Lung (tissue), 12 donors: ENCODE measurements around the gene CNPY3. TPM values are rescaled to one million over a fixed set of nuclear protein-coding genes. Genes with fewer than 3 reads are reported as not detected.

Experiments used
- ATAC-seq: fragments of 200-7000 bp; cut with Tn5 transposase; one replicate; pipeline ENCODE4 v1.9.1; 2020; ENCODE audit warnings: moderate number of reproducible peaks; ENCODE audit not compliant: insufficient read depth, low FRiP score
- DNase-seq, 3 donors: peaks; one replicate each; pipeline ENCODE4 v3.0.0-alpha.2; 2013 to 2017
- H3K27ac ChIP-seq, 2 donors: one replicate each; pipeline ENCODE4 v1.5.1; 2013; ENCODE audit warnings: mild to moderate bottlenecking in 2 of 2, moderate library complexity in 2 of 2, control low read depth in 1 of 2, inconsistent platforms in 1 of 2, low read depth in 1 of 2, low read length in 1 of 2
- H3K27me3 ChIP-seq, 3 donors: one replicate each; pipeline ENCODE4 v1.5.1; 2013; ENCODE audit warnings: low read length in 2 of 3; ENCODE audit not compliant: control insufficient read depth in 3 of 3, insufficient read depth in 3 of 3
- H3K36me3 ChIP-seq, 4 donors: one replicate each; pipeline ENCODE4 v1.5.1; 2013; ENCODE audit warnings: low read length in 4 of 4, mild to moderate bottlenecking in 1 of 4, moderate library complexity in 1 of 4; ENCODE audit not compliant: control insufficient read depth in 4 of 4, insufficient read depth in 4 of 4
- H3K4me1 ChIP-seq, 5 donors: one replicate each; pipeline ENCODE4 v1.5.1; 2013; ENCODE audit warnings: low read length in 5 of 5, mild to moderate bottlenecking in 2 of 5, moderate library complexity in 1 of 5; ENCODE audit not compliant: control insufficient read depth in 5 of 5, insufficient read depth in 5 of 5
- H3K4me3 ChIP-seq: one replicate; pipeline ENCODE4 v1.5.1; 2013; ENCODE audit warnings: mild to moderate bottlenecking, control low read depth, moderate library complexity
- H3K9ac ChIP-seq, 2 donors: one replicate each; pipeline ENCODE4 v1.5.1; 2013; ENCODE audit warnings: low read length in 2 of 2, control low read depth in 1 of 2; ENCODE audit not compliant: insufficient read depth in 1 of 2
- H3K9me3 ChIP-seq, 4 donors: one replicate each; pipeline ENCODE4 v1.5.1; 2013; ENCODE audit warnings: low read length in 3 of 4, mild to moderate bottlenecking in 1 of 4, moderate library complexity in 1 of 4; ENCODE audit not compliant: control insufficient read depth in 4 of 4, insufficient read depth in 3 of 4
- CTCF ChIP-seq: IDR thresholded peaks from 2 replicates; pipeline ENCODE4 v1.5.1; 2012; ENCODE audit warnings: mild to moderate bottlenecking; ENCODE audit errors: control extremely low read depth, extremely low read depth
- WGBS, 2 donors: extraction: QIAGEN DNeasy Blood & Tissue Kit; methylation state at CpG; one replicate each; pipeline ENCODE4 v1.1.7; 2013; 5-methylcytosine and 5-hydroxymethylcytosine counted together
- polyA plus RNA-seq, 2 donors: library from polyadenylated mRNA; stranded (reverse); fragments of 200-250 nt; gene quantifications; one replicate each; pipeline ENCODE4 v1.2.1, GENCODE V29; 2013
- total RNA-seq, 2 donors: library from RNA; depleted of rRNA in 1 of 2; stranded (reverse); fragments of >200 nt in 1 of 2; gene quantifications; one replicate each; pipeline ENCODE4 v1.2.1, GENCODE V29; 2014 to 2021
- donor health status: control.
- donor health status: control.
- donor health status: Bipolar disorder and iron deficiency.
- donor health status: healthy.
- donor health status: DM: yes; HTN: yes; CAD: no.

The CNPY3 gene
- total and polyA plus RNA-seq, 4 donors, result 36.0 to 90.5 (median 56.2) TPM

GRCh38 chr6:42984001-42984923 lies 55.0 kb downstream of the CNPY3 start, which contains the start of gene PPP2R5D:
Gene PPP2R5D (plus strand): TSS chr6:42984570. CDS start chr6:42984678, 108 bp downstream.
- Histone ChIP-seq H3K4me3 (peak within 1 kb of the TSS; percentile 71), H3K27ac (peak within 1 kb of the TSS; percentile 80 to 86), H3K36me3 (peaks cover 0 to 4% (median 2%) of the 10 kb centered on the region in 4 donors), H3K4me1 (peaks cover 8 to 45% (median 26%) of the 10 kb centered on the region in 5 donors), H3K9ac (peak within 1 kb of the TSS; percentile 77 to 87), H3K9me3 (no peaks in the 10 kb centered on the region), H3K27me3 (no peaks in the 10 kb centered on the region)
- no peak for TF ChIP-seq CTCF
- WGBS, 2 donors, result 1% methylated on average over 40 to 59 of the region's 59 CpGs
- peak; percentile 95 for ATAC-seq
- peak; percentile 98 to 100 (median 99) for DNase-seq

DNA sequence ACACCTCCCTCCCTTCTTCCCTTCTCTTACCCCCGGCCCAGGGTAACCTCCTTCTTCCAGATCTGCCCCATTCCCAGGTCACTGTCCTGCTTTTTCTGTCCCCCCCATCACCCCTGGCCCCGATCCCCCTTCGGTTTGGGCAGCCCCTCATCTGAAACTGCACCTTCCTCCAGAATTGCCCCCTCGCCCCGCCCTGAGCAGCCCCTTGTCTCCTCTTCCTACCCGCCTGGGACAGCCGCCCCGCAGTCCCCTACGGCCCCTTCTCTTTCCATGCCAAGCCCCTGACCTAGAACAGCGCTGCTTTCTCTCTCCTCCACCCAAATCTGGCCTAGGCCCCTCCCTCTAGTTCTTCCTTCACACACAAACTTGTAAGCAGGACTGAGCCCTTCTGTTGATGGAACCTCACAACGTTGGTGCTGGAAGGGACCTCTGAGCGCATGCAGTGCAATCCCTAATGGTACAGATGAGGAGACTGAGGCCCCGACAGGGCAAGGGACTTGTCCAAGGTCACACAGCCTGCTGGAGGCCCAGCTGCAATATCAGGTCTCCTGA lies 55.7 kb downstream of the CNPY3 start:
- ATAC-seq (no peak), DNase-seq (peak; percentile 30 to 58 (median 52))
- Histone ChIP-seq H3K9me3 (no peaks in the 10 kb centered on the region), H3K27ac (peak overlapping the region; percentile 80 to 86), H3K4me3 (peak overlapping the region; percentile 71), H3K36me3 (peaks cover 0 to 9% (median 6%) of the 10 kb centered on the region in 4 donors), H3K27me3 (no peaks in the 10 kb centered on the region), H3K4me1 (peaks cover under 1 to 38% (median 23%) of the 10 kb centered on the region in 5 donors), H3K9ac (peak overlapping the region; percentile 54 to 77)
- 13% methylated on average over 13 of the region's 13 CpGs for WGBS, 2 donors
- no peak for TF ChIP-seq CTCF

DNA sequence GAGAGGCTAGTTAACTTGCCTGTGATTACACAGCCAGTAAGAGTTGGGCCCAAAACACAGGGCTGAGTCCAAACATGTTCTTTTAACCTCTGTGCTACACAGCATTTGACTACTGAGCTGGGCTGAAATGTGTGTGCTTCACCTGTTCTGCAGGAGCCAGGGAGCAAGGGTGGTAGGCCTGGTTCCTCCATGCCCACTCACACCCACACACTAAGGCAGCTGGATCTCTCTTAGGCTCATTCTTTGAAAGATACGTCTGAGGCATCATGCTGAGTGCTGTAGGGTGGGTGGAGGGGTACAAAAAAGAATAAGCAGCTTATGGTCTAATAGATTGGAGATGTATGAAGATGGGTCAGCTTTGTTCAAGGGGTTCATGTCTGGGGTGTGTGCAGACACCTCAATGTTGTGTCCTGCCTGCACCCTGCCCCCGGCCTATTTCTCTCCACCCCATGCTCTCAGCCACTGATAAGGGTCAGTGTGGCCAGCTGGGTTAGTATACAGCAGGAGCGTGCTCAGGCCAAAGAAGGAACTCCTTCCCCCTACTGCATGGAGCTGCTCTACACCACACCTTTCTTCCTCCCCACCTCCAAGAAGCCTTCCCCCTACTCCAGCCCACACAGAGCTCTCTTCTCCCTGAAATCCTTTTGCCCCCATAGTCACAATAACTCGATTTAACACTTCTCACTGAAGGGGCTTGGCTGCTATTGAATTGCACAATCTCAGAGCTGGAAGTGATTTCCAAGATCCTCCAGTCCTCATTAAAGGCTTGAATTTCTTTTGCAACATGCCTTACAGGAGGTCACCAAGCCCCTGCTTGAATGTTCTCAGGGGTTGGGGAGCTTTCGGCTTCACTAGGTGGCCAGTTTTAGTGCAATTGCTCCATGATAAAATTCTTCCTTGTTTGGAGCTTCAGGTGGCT lies 58.5 kb downstream of the CNPY3 start:
- peak in 2 of 3 donors; percentile 35 to 67 for DNase-seq
- Histone ChIP-seq H3K4me1 (peaks cover 0 to 36% (median 22%) of the 10 kb centered on the region in 5 donors), H3K27ac (no peak overlapping the region), H3K9me3 (no peaks in the 10 kb centered on the region), H3K9ac (peak overlapping the region in 1 of 2 donors; percentile 43), H3K27me3 (no peaks in the 10 kb centered on the region), H3K36me3 (peaks cover 3 to 24% (median 11%) of the 10 kb centered on the region in 4 donors), H3K4me3 (no peak overlapping the region)
- TF ChIP-seq CTCF, result no peak
- ATAC-seq, result no peak
- WGBS, 2 donors, result 66 to 75% methylated on average over 5 of the region's 5 CpGs
